HepG2 (cell line): ENCODE results near the gene ARFIP2. TPM values are rescaled to one million over a fixed set of nuclear protein-coding genes. Genes with fewer than 3 reads are reported as not detected.

Experiments
- AGO1 ChIP-seq: fragments of 200-400 bp; formaldehyde crosslinking; IDR thresholded peaks from 2 replicates; pipeline ENCODE4 v1.6.1; 2017; ENCODE audit warnings: mild to moderate bottlenecking, low read depth, low read length, moderate library complexity; ENCODE audit not compliant: poor library complexity, severe bottlenecking
- HNF1B ChIP-seq: sonication (generic); formaldehyde crosslinking; IDR thresholded peaks from 2 replicates; pipeline ENCODE4 v1.5.1; 2020; ENCODE audit warnings: mild to moderate bottlenecking, moderate library complexity, missing genetic modification reagents
- KLF6 ChIP-seq: IDR thresholded peaks from 2 replicates; pipeline ENCODE4 v1.8.0; 2016; ENCODE audit warnings: missing biosample characterization, missing genetic modification reagents
- MTF2 ChIP-seq: sonication (generic); formaldehyde crosslinking; IDR thresholded peaks from 2 replicates; pipeline ENCODE4 v1.5.0; 2020; ENCODE audit warnings: missing genetic modification reagents, borderline replicate concordance
- MYNN ChIP-seq: sonication (generic); formaldehyde crosslinking; IDR thresholded peaks from 2 replicates; pipeline ENCODE4 v1.4.0; 2020; ENCODE audit warnings: mild to moderate bottlenecking, low read depth, missing genetic modification reagents
- NR2C2 ChIP-seq: sonication (generic); formaldehyde crosslinking; IDR thresholded peaks from 2 replicates; pipeline ENCODE4 v1.4.0; 2020; ENCODE audit warnings: missing genetic modification reagents, mild to moderate bottlenecking, moderate library complexity, borderline replicate concordance
- RCOR2 ChIP-seq: IDR thresholded peaks from 2 replicates; pipeline ENCODE4 v1.6.1; 2016; ENCODE audit warnings: missing biosample characterization, missing genetic modification reagents
- RFX1 ChIP-seq: fragments of 450-650 bp; IDR thresholded peaks from 2 replicates; pipeline ENCODE4 v1.6.1; 2017
- ZHX2 ChIP-seq, 2 experiments: sonication (generic) in 1 of 2; formaldehyde crosslinking in 1 of 2; IDR thresholded peaks; 2 replicates each; pipeline versions ENCODE4 v1.6.1 to v1.9.0; 2014 to 2022; ENCODE audit warnings: antibody characterized with exemption in 1 of 2, borderline replicate concordance in 1 of 2, inconsistent platforms in 1 of 2, low read depth in 1 of 2, missing genetic modification reagents in 1 of 2
- ZMYM2 ChIP-seq: sonication (generic); formaldehyde crosslinking; IDR thresholded peaks from 2 replicates; pipeline ENCODE4 v1.8.0; 2022; ENCODE audit warnings: mild to moderate bottlenecking, missing genetic modification reagents
- ZNF546 ChIP-seq: sonication (generic); formaldehyde crosslinking; conservative IDR thresholded peaks from 2 replicates; pipeline ENCODE4 v1.8.1; 2023; ENCODE audit warnings: mild to moderate bottlenecking, missing genetic modification reagents
- ZNF558 ChIP-seq: sonication (generic); formaldehyde crosslinking; IDR thresholded peaks from 2 replicates; pipeline ENCODE4 v1.9.0; 2022; ENCODE audit warnings: mild to moderate bottlenecking, missing genetic modification reagents, borderline replicate concordance
- ZNF619 ChIP-seq: sonication (generic); formaldehyde crosslinking; IDR thresholded peaks from 2 replicates; pipeline ENCODE4 v1.4.0; 2020; ENCODE audit warnings: mild to moderate bottlenecking, missing genetic modification reagents
- ZNF629 ChIP-seq: sonication (generic); formaldehyde crosslinking; conservative IDR thresholded peaks from 2 replicates; pipeline ENCODE4 v1.5.0; 2020; ENCODE audit warnings: missing genetic modification reagents
- polyA plus RNA-seq, 8 experiments: library from polyadenylated mRNA; depleted of rRNA in 3 of 8; stranded (reverse) in 7 of 8; unstranded in 1 of 8; fragments of >200 nt; fragmentation: Illumina TruSeq in 4 of 8; extraction: Trizol in 4 of 8; gene quantifications; 2 replicates each; pipeline versions ENCODE4 v1.2.1 to v1.2.3, GENCODE V29; 2011 to 2016; ENCODE audit warnings: low read depth in 4 of 8, missing spikeins in 1 of 8, mixed read lengths in 1 of 8; ENCODE audit not compliant: insufficient read depth in 1 of 8
- total RNA-seq, 5 experiments: library from RNA; depleted of rRNA; stranded (reverse); fragments of >200 nt; fragmentation: Illumina TruSeq; extraction: Trizol; gene quantifications; 2 replicates each; pipeline ENCODE4 v1.2.3, GENCODE V29; 2016; ENCODE audit warnings: low read depth in 1 of 5
- TF ChIP-seq, protein P1 (sequence below): sonication (generic); formaldehyde crosslinking; IDR thresholded peaks from 2 replicates; pipeline ENCODE4 v1.5.0; 2020; ENCODE audit warnings: missing genetic modification reagents

Gene ARFIP2
- total and polyA plus RNA-seq, 2 of the 13 experiments (the other 11 are each of a cell fraction or from before 2014, with no cell fraction given): 56.6 to 60.2 TPM

- TF ChIP-seq HNF1B (peak; percentile 97), ZMYM2 (CRISPR knock-in tag) (no peak), NR2C2 (CRISPR knock-in tag) (peak; percentile 95), RCOR2 (no peak), ZNF619 (CRISPR knock-in tag) (peak; percentile 71), MYNN (CRISPR knock-in tag) (peak; percentile 38; the same call in 1 of the 2 replicates), MTF2 (CRISPR knock-in tag) (no peak), ZNF558 (CRISPR knock-in tag) (0 out of 2 replicates have a peak, but pooled peaks have one; percentile 54), RFX1 (no peak), KLF6 (CRISPR knock-in tag) (0 out of 2 replicates have a peak, but pooled peaks have one; percentile 61), ZNF546 (CRISPR knock-in tag) (no peak), AGO1 (peak; percentile 88), ZHX2 (IDR thresholded peaks at IDR 0.05; ENCODE audit: low read depth) (peak; percentile 96), ZHX2 (CRISPR knock-in tag; IDR thresholded peaks at IDR 0.05; ENCODE audit: borderline replicate concordance) (no peak), ZNF629 (CRISPR knock-in tag) (no peak)
- TF ChIP-seq, protein P1, sequence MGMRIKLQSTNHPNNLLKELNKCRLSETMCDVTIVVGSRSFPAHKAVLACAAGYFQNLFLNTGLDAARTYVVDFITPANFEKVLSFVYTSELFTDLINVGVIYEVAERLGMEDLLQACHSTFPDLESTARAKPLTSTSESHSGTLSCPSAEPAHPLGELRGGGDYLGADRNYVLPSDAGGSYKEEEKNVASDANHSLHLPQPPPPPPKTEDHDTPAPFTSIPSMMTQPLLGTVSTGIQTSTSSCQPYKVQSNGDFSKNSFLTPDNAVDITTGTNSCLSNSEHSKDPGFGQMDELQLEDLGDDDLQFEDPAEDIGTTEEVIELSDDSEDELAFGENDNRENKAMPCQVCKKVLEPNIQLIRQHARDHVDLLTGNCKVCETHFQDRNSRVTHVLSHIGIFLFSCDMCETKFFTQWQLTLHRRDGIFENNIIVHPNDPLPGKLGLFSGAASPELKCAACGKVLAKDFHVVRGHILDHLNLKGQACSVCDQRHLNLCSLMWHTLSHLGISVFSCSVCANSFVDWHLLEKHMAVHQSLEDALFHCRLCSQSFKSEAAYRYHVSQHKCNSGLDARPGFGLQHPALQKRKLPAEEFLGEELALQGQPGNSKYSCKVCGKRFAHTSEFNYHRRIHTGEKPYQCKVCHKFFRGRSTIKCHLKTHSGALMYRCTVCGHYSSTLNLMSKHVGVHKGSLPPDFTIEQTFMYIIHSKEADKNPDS: no peak; the same call in 1 of the 2 replicates
Measured at GRCh38 chr11:6481012-6481923, at the start of gene ARFIP2, which contains the start of gene TIMM10B (continued).
